Hepatic stellate cell (primary cell): ENCODE results near the gene SPO11.

Experiments
- DNase-seq: peaks from one replicate; pipeline ENCODE4 v3.0.0; 2011; ENCODE audit warnings: low spot score

Gene SPO11

DNA sequence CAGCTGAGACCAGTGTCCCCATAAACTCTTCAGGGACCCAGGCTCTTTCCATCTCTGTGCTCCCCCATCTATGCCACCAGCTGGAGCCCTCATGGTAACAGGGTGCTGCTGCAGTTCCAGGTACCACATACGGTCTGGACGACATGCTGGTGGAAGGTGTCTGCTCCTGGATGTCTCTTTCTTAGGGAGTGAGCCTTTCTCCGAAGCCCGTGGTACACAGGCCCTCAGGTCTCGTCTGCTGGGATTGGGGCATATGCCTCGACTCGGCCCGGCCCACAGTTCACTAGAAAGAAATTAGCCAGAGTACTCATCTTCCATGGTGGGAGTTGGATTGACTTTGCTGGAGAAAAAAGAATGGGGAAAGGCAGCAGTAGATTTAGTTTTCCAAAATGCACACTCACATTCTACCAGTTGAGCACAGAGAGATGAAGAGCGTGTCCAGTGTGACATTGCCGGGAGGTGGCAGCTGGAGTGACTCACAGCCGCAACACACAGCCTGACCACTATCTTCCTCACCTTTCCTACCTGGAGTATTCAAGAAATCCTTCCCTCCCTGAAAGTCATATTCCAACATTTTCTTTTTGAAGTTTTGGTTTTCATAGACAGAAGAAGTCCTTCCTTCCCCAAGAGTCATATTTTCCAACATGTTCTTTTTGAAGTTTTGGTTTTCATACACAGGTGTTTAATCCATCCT is 18.6 kb upstream of the SPO11 start:
- DNase-seq = no peak

GRCh38 chr20:57312138-57312537 is 17.5 kb upstream of the SPO11 start:
- no peak for DNase-seq

DNA sequence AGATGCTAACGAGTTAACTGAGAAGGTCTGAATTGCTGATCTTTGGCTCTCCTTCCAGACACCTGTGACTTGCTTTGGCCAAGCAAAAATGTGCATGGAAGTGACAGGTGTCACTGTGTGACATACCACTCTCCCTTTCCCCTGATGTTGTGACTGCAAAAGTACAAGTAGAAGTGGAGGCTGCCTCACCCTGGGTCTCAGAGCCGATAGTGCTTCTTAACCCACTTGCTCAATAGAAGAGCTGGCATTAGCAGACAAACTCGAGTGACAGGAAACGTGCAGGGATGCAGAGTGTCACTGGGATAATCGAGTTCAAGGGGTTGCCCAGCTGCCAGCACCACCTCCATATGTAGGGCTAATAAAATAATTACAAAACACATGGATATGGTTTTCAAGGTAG is 16.4 kb upstream of the SPO11 start:
- no peak for DNase-seq

GRCh38 chr20:57313951-57314350 is 15.7 kb upstream of the SPO11 start:
- no peak for DNase-seq

GRCh38 chr20:57315083-57315975 is 14.3 kb upstream of the SPO11 start:
- no peak for DNase-seq

GRCh38 chr20:57315976-57316480 is 13.6 kb upstream of the SPO11 start:
- no peak for DNase-seq

DNA sequence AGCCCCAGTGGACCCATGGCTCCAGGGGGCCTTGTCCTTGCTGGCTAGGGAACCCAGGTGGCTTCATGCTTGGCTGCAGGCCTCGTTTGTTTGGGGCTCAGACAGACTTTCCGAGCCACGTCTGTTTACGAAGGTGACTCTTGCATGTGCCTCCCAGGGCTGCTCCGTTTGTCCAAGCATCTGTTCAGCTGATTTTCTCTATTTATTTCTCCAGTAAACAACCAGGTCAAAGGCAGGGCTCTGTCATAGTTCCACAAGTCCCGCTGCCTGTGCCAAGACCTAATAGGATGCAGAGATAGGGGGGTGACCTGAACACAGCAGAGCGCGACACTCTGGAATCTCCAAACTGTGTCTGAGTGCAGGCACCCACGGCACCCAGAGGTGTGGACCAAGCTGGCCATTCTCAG is 12.8 kb upstream of the SPO11 start:
- no peak for DNase-seq

DNA sequence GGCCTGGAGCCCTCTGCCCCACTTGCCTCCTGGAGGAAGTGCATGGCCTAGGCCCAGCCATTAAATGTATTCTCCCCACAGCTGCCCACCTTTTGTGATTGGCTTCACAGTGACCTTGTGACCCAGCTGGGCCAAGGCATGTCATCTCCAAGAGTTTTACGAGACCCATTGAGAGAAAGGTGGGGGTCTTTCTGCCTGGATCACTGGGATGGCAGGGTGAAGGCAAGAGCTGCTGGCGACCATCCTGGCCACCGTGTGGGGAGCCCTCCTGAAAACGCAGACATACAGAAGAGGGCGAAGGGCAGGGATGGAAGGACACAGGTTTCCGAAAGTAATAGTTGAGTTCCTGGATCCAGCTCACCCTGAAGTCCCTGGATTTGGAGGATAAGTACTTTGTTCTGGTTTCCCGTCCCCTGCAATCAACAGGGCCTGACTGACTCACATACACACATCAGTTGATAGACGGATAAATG is 12.3 kb upstream of the SPO11 start:
- DNase-seq = no peak

DNA sequence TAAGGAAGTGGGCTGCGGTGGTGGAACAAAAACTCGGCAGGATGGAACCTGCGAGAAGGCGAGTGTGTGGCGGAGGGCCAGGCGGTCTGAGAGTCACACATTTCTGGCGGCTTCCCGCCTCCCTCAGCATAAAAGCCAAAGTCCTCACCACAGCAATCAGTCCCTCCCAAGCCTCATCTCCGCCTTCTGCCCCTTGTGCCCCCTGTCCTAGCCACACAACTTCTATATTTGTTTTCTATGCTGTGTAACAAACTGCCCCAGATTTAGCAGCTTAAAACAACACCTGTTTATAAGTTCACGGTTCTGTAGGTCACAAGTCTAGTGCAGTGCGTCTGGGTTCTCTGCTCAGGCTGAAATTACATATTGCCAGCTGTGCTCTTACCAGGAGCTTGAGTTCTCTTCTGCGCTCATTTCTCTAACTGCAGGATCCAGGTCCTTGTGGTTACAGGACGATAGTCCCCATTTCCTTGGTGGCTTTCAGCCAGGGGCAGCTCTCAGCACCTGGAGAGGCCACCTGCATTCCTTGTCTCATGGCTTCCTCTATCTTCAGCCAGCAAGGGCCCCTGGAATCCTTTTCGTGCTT is 11.7 kb upstream of the SPO11 start:
- DNase-seq = no peak

- DNase-seq = no peak
Measured at GRCh38 chr20:57319584-57319983, 10.0 kb upstream of the SPO11 start.

DNA sequence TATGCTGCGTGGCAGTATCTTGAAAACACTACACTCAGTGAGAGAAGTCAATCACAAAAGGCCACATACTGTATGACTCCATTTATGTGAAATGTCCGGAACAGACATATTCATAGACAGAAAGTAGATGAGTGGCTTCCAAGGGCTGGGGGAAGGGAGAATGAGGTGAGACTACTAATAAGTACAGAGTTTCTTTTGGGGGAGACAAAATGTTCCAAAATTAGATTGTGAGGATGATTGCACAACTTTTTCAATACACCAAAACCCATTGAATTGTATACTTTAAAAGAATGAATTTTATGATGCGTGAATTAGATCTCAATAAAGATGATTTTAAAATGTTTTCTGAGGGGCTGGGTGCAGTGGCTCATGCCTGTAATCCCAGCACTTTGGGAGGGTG is 9.2 kb upstream of the SPO11 start:
- DNase-seq = no peak

DNA sequence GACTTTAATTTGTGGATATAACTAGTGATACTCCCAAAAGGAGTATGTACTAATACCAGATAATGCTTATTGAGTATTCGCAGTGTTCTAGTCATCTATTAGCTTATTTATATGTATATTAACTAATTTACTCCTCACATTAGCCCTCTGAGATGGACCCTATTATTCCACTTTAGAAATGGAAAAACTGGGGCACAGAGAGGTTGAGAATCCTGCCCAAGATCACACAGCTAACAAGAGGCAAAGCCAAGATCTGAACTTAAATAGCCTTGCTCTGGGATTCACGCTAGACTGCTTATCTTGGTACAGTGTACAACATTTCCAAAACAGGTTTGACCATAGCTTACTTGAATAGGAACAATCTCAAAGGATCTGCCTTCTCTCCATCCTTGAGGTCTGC is 8.5 kb upstream of the SPO11 start:
- no peak for DNase-seq

DNA sequence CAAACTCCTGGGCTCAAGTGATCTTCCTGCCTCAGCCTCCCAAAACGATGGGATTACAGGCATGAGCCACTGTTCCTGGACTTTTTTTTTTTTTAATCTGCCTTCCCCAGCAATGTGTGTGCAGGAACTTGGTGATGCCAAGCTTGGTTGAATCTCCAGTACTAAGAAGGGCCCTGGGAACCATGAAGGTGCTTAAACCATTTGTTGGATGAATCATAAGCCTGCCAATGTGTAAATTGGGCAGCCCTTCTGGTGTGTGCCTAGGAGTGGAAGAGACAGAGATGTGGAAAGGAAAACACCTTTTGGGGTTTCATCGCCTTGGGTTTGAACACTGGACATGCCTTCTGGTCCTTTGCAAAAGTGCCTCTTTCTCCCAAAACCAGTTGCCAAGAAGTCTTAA is 7.1 kb upstream of the SPO11 start:
- DNase-seq = no peak

DNA sequence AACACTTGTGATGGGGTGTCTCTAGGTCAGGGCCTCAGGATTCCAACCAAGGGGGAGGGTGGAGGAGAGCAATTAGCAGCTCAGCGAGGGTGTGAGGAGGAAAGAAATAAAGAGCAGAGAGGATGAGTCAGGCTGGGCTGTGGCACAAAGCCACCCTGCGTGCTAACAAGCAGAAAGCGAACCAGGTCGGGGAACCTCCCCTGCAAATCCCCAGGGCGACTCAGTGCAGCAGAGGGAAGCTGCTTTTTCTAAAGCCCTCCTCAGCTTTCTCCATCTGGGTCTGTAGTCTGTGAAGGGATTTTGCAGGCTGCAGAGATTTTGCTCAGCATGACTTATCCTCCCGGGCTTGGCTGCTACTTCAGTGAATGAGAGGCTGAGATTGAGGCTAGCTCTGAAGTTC is 6.6 kb upstream of the SPO11 start:
- no peak for DNase-seq

DNA sequence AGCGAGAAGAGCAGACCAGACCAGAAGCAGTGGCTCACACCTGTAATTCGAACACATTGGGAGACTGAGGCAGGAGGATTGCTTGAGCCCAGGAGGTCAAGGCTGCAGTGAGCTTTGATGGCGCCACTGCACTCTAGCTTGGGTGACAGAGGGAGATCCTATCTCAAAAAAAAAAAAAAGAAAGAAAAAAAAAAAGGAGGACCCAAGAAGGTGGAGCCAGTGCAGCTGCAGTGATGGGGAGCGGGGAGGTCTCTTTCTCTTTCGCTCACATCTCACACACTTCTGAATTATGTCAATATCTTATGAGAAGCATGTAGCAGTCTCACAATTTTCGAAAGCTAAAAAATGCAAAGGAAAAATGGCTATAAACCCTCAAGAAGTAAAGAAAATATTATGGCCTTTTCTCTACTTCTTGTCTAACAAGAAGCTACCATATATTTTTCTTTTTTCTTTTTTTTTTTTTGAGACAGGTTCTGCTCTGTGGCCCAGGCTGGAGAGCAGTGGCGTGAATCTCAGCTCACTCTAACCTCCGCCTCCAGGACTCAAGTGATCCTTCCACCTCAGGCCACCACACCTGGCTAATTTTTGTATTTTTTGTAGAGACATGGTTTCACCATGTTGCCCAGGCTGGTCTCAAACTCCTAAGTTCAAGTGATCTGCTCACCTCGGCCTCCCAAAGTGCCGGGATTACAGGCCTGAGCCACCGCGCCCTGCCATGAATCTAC is 3.8 kb upstream of the SPO11 start:
- no peak for DNase-seq

GRCh38 chr20:57326667-57327455 is 2.7 kb upstream of the SPO11 start:
- no peak for DNase-seq

- DNase-seq = no peak
Measured at GRCh38 chr20:57327820-57328219, 1.8 kb upstream of the SPO11 start.

DNA sequence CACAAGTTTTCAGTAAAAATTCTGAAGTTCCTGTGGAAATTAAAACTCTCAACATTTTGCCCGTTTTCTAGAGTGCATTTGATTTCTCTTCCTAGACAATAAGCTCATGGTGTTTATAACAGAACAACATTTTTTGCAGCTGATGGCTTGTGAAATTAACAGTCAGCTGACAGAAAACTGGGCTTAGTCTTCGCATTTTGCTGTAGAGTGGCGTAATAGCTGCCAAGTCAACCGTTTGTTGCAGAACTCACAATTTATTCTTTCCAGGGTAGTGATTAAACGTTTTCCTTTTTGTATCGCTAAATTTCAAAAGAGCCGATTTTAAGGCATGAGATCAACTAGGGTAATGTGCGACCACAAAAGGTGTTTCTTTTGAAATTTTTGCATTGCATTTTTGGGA is 1.4 kb downstream of the SPO11 start:
- no peak for DNase-seq

GRCh38 chr20:57332105-57333089 is 2.8 kb downstream of the SPO11 start:
- DNase-seq = no peak

DNA sequence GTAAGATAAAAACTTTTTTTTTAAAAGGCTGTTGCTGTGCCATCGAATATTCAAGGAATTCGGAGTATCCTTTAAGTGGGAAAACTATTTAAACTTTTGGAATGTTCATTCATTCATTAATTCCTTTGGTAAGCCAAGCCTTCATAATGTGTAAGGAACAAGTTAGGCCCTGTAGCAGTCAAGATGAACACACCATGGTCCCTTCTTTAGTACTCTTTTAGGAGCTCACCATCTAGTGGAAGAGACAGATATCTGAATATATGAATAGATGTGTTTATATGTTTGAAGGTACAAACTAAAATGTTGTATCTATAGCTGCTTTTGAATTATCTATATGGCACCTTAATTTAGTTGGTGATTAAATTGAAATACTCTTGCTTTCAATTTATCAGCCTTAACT is 5.8 kb downstream of the SPO11 start:
- no peak for DNase-seq
